H9 (cell line): Measurements from ENCODE around the gene NT5DC4. TPM values are rescaled to one million over a fixed set of nuclear protein-coding genes. Genes with fewer than 3 reads are reported as not detected.

Source experiments
- DNase-seq: peaks from one replicate; pipeline ENCODE4 v3.0.0-alpha.2; 2017
- H2AFZ ChIP-seq: one replicate; pipeline ENCODE4 v1.6.1; 2013; ENCODE audit warnings: mild to moderate bottlenecking, low read length, control low read depth, moderate library complexity
- H2AK5ac ChIP-seq: 2 replicates; pipeline ENCODE4 v1.6.1; 2013; ENCODE audit warnings: low read length, control low read depth, mixed read lengths; ENCODE audit not compliant: insufficient read length
- H2BK120ac ChIP-seq: one replicate; pipeline ENCODE4 v1.6.1; 2013; ENCODE audit warnings: low read depth, mild to moderate bottlenecking, low read length, control low read depth, inconsistent platforms; ENCODE audit not compliant: poor library complexity, severe bottlenecking
- H2BK12ac ChIP-seq: 2 replicates; pipeline ENCODE4 v1.6.1; 2013; ENCODE audit warnings: low read length, control low read depth, mixed read lengths, low read depth; ENCODE audit not compliant: insufficient read length
- H2BK15ac ChIP-seq: 2 replicates; pipeline ENCODE4 v1.6.1; 2013; ENCODE audit warnings: low read depth, low read length, control low read depth
- H2BK20ac ChIP-seq: one replicate; pipeline ENCODE4 v1.6.1; 2013; ENCODE audit warnings: low read depth, mild to moderate bottlenecking, low read length, control low read depth, inconsistent platforms; ENCODE audit not compliant: poor library complexity, severe bottlenecking
- H2BK5ac ChIP-seq: 2 replicates; pipeline ENCODE4 v1.6.1; 2013; ENCODE audit warnings: low read length, control low read depth, mixed read lengths; ENCODE audit not compliant: insufficient read length
- H3K14ac ChIP-seq: 2 replicates; pipeline ENCODE4 v1.6.1; 2013; ENCODE audit warnings: low read length, control low read depth; ENCODE audit not compliant: insufficient read depth
- H3K18ac ChIP-seq: 2 replicates; pipeline ENCODE4 v1.6.1; 2013; ENCODE audit warnings: low read depth, mild to moderate bottlenecking, mixed read lengths, low read length, control low read depth; ENCODE audit not compliant: insufficient read length
- H3K23ac ChIP-seq: 2 replicates; pipeline ENCODE4 v1.6.1; 2013; ENCODE audit warnings: low read length, control low read depth, mixed read lengths, low read depth; ENCODE audit not compliant: insufficient read length
- H3K23me2 ChIP-seq: 2 replicates; pipeline ENCODE4 v1.6.1; 2013; ENCODE audit warnings: low read depth, mild to moderate bottlenecking, mixed read lengths, low read length, control low read depth; ENCODE audit not compliant: insufficient read length, poor library complexity, severe bottlenecking
- H3K27ac ChIP-seq: 2 replicates; pipeline ENCODE4 v1.5.1; 2013; ENCODE audit warnings: low read length, control low read depth, mixed read lengths, low read depth; ENCODE audit not compliant: insufficient read length
- H3K27me3 ChIP-seq: 2 replicates; pipeline ENCODE4 v1.6.1; 2013; ENCODE audit warnings: low read length, control low read depth, inconsistent platforms; ENCODE audit not compliant: insufficient read depth
- H3K4ac ChIP-seq: 2 replicates; pipeline ENCODE4 v1.6.1; 2013; ENCODE audit warnings: low read depth, mild to moderate bottlenecking, control low read depth, inconsistent platforms, low read length, moderate library complexity
- H3K4me1 ChIP-seq: 2 replicates; pipeline ENCODE4 v1.6.1; 2013; ENCODE audit warnings: low read length, control low read depth, inconsistent platforms; ENCODE audit not compliant: insufficient read depth
- H3K4me2 ChIP-seq: 2 replicates; pipeline ENCODE4 v1.6.1; 2013; ENCODE audit warnings: low read length, control low read depth, mixed read lengths; ENCODE audit not compliant: insufficient read length, insufficient read depth
- H3K56ac ChIP-seq: 2 replicates; pipeline ENCODE4 v1.6.1; 2013; ENCODE audit warnings: low read depth, mild to moderate bottlenecking, mixed read lengths, low read length, control low read depth; ENCODE audit not compliant: insufficient read length
- H3K79me1 ChIP-seq: 2 replicates; pipeline ENCODE4 v1.6.1; 2013; ENCODE audit warnings: low read depth, mild to moderate bottlenecking, moderate library complexity, low read length, control low read depth, inconsistent platforms; ENCODE audit not compliant: insufficient read depth, poor library complexity, severe bottlenecking
- H3K79me2 ChIP-seq: 2 replicates; pipeline ENCODE4 v1.6.1; 2013; ENCODE audit warnings: low read length, control low read depth, inconsistent platforms; ENCODE audit not compliant: insufficient read depth
- H3K9ac ChIP-seq: 2 replicates; pipeline ENCODE4 v1.6.1; 2013; ENCODE audit warnings: low read length, control low read depth, mixed read lengths; ENCODE audit not compliant: insufficient read length; ENCODE audit errors: extremely low read depth
- H3K9me3 ChIP-seq: one replicate; pipeline ENCODE4 v1.6.1; 2013; ENCODE audit warnings: low read depth, low read length, inconsistent platforms; ENCODE audit not compliant: control insufficient read depth
- H3T11ph ChIP-seq: one replicate; pipeline ENCODE4 v1.6.1; 2013; ENCODE audit warnings: mild to moderate bottlenecking, low read length, control low read depth, inconsistent platforms
- H4K20me1 ChIP-seq: one replicate; pipeline ENCODE4 v1.6.1; 2013; ENCODE audit not compliant: control insufficient read depth, insufficient read length, insufficient read depth
- H4K5ac ChIP-seq: 2 replicates; pipeline ENCODE4 v1.6.1; 2013; ENCODE audit warnings: low read depth, mild to moderate bottlenecking, mixed read lengths, low read length, control low read depth; ENCODE audit not compliant: insufficient read length
- H4K8ac ChIP-seq: replicated peaks from 2 replicates; pipeline ENCODE4 v1.6.1; 2013; ENCODE audit warnings: low read length, control low read depth, mixed read lengths, low read depth; ENCODE audit not compliant: insufficient read length
- H4K91ac ChIP-seq: 2 replicates; pipeline ENCODE4 v1.6.1; 2013; ENCODE audit warnings: low read depth, mild to moderate bottlenecking, moderate library complexity, mixed read lengths, low read length, control low read depth; ENCODE audit not compliant: insufficient read length
- H3K27ac Mint-ChIP-seq, 3 experiments: 2 replicates in 2 of 3; 3 replicates in 1 of 3; pipeline ENCODE4 v1.8.0; 2020 to 2021; ENCODE audit warnings: mixed read lengths in 3 of 3, mild to moderate bottlenecking in 1 of 3, moderate library complexity in 1 of 3
- H3K27me3 Mint-ChIP-seq: 2 replicates; pipeline ENCODE4 v1.8.0; 2021; ENCODE audit warnings: low read depth, mild to moderate bottlenecking, moderate library complexity, mixed read lengths
- H3K36me3 Mint-ChIP-seq, 3 experiments: 2 replicates in 2 of 3; 3 replicates in 1 of 3; pipeline ENCODE4 v1.8.0; 2020 to 2021; ENCODE audit warnings: low read depth in 3 of 3, mixed read lengths in 3 of 3; ENCODE audit not compliant: insufficient read depth in 1 of 3
- H3K4me1 Mint-ChIP-seq, 2 experiments: 2 replicates each; pipeline ENCODE4 v1.8.0; 2020; ENCODE audit warnings: mixed read lengths in 2 of 2
- H3K4me3 Mint-ChIP-seq, 2 experiments: 2 replicates in 1 of 2; 3 replicates in 1 of 2; pipeline ENCODE4 v1.8.0; 2020 to 2021; ENCODE audit warnings: mild to moderate bottlenecking in 2 of 2, mixed read lengths in 2 of 2, moderate library complexity in 1 of 2
- H3K9me3 Mint-ChIP-seq, 2 experiments: 2 replicates in 1 of 2; 3 replicates in 1 of 2; pipeline ENCODE4 v1.8.0; 2020; ENCODE audit warnings: mild to moderate bottlenecking in 2 of 2, mixed read lengths in 2 of 2, moderate library complexity in 1 of 2
- CTCF ChIP-seq: fragments of 200-600 bp; sonication (generic); conservative IDR thresholded peaks from 3 replicates; pipeline ENCODE4 v1.8.0; 2021; ENCODE audit warnings: antibody characterized with exemption, mild to moderate bottlenecking
- WGBS: extraction: QIAGEN DNeasy Blood & Tissue Kit; methylation state at CpG from one replicate; pipeline ENCODE4 v1.1.7; 2013; ENCODE audit warnings: missing lambda C conversion rate, low lambda C conversion rate, mixed read lengths; ENCODE audit not compliant: insufficient read length; ENCODE audit errors: extremely low coverage; 5-methylcytosine and 5-hydroxymethylcytosine counted together
- total RNA-seq: library from RNA; stranded (reverse); gene quantifications from 2 replicates; pipeline ENCODE4 v1.2.1, GENCODE V29; 2021

Gene NT5DC4
- total RNA-seq, 1 experiment from 2014 or later = not detected

- Histone ChIP-seq H2BK20ac (no peak overlapping the region), H3K18ac (no peak overlapping the region), H3K79me1 (no peaks in the 10 kb centered on the region), H2BK12ac (no peak overlapping the region), H4K8ac (no peak overlapping the region), H3K79me2 (no peaks in the 10 kb centered on the region), H3K9me3 (no peaks in the 10 kb centered on the region), H2BK5ac (no peak overlapping the region), H3K4me1 (no peaks in the 10 kb centered on the region), H3K4ac (no peak overlapping the region), H2AFZ (no peak overlapping the region), H3K9ac (no peak overlapping the region), H3K27me3 (no peaks in the 10 kb centered on the region), H3T11ph (no peak overlapping the region), H3K4me2 (no peak overlapping the region), H2BK15ac (no peak overlapping the region), H2AK5ac (no peak overlapping the region), H3K23me2 (no peaks in the 10 kb centered on the region), H4K20me1 (no peaks in the 10 kb centered on the region), H4K91ac (no peak overlapping the region), H3K14ac (no peak overlapping the region), H3K27ac (no peak overlapping the region), H3K56ac (no peak overlapping the region), H4K5ac (no peak overlapping the region), H3K23ac (no peak overlapping the region), H2BK120ac (no peak overlapping the region)
- H3K4me3 Mint-ChIP-seq = no peak overlapping the region
- no peaks in the 10 kb centered on the region for H3K9me3 Mint-ChIP-seq
- H3K27ac Mint-ChIP-seq = no peak overlapping the region
- peaks cover 8 to 10% of the 10 kb centered on the region in 2 experiments; a peak in 3 of 4 replicates for H3K4me1 Mint-ChIP-seq
- no peak for DNase-seq
- TF ChIP-seq CTCF = no peak
- peaks cover 0 to 10% (median 0%) of the 10 kb centered on the region in 3 experiments; a peak in 1 of 7 replicates for H3K36me3 Mint-ChIP-seq
- no CpG with 5 or more reads among the region's 3 CpGs for WGBS
- no peaks in the 10 kb centered on the region for H3K27me3 Mint-ChIP-seq
These were observed 55.3 kb downstream of the NT5DC4 start for GRCh38 chr2:112776113-112776512.
